Measurements from ENCODE around the gene WWOX. TPM values are rescaled to one million over a fixed set of nuclear protein-coding genes. Genes with fewer than 3 reads are reported as not detected.

The WWOX gene
- polyA plus RNA-seq, 2 of the 4 experiments (the other 2 are of a cell fraction): 16.0 to 17.2 TPM

- 40% methylated on average over 12 of the region's 13 CpGs for WGBS (ENCODE audit: missing lambda C conversion rate)
- ChIA-PET CTCF (interaction anchor here (1.1 kb wide), 1 partner anchor 17 kb away, joined by 4 read pairs; no protein-coding TSS in a partner anchor), POLR2A (no interaction called here)
- no peak for FAIRE-seq
- no peak overlapping the region for H3K4me3 ChIP-seq
- TF ChIP-seq ZSCAN20 (CRISPR knock-in tag; IDR thresholded peaks at IDR 0.05) (no peak), JUNB (IDR thresholded peaks at IDR 0.05) (no peak), HES2 (IDR thresholded peaks at IDR 0.05) (no peak), MYC (IDR thresholded peaks at IDR 0.05; ENCODE audit: borderline replicate concordance, low read length) (no peak), HEYL (CRISPR knock-in tag; IDR thresholded peaks at IDR 0.05) (no peak), ATOH8 (CRISPR knock-in tag; IDR thresholded peaks at IDR 0.05; ENCODE audit: low read depth) (no peak), USF2 (IDR thresholded peaks at IDR 0.05) (no peak), PHF8 (IDR thresholded peaks at IDR 0.05; ENCODE audit: borderline replicate concordance, low read depth) (no peak), FOSB (CRISPR knock-in tag; IDR thresholded peaks at IDR 0.05) (no peak), CHD2 (IDR thresholded peaks at IDR 0.05; ENCODE audit: low read length, partially characterized antibody) (no peak), KDM1A (IDR thresholded peaks at IDR 0.05; ENCODE audit: low read depth) (no peak)
- ATAC-seq: no peak
- H3K9me3 ChIP-seq: no peaks in the 10 kb centered on the region
- no peak overlapping the region for H3K4me2 ChIP-seq
- no peaks in the 10 kb centered on the region for H3K4me1 ChIP-seq
- DNase-seq (ENCODE audit: low read depth in 1 of 2, low spot score in 1 of 2): no peak
- H3K27ac ChIP-seq: no peak overlapping the region
These were observed 1112.1 kb downstream of the WWOX start for GRCh38 chr16:79211586-79211985.

GRCh38 chr16:79212114-79212791 lies 1112.8 kb downstream of the WWOX start:
- Histone ChIP-seq H3K4me3 (no peak overlapping the region), H3K9me3 (no peaks in the 10 kb centered on the region), H3K4me1 (no peaks in the 10 kb centered on the region), H3K4me2 (no peak overlapping the region), H3K27ac (no peak overlapping the region)
- FAIRE-seq (no peak), DNase-seq (ENCODE audit: low read depth in 1 of 2, low spot score in 1 of 2) (no peak), ATAC-seq (no peak)
- TF ChIP-seq KDM1A (IDR thresholded peaks at IDR 0.05; ENCODE audit: low read depth) (no peak), POLR2AphosphoS2 (conservative IDR thresholded peaks at IDR 0.05; ENCODE audit: low read length) (no peak), ZFP36 (IDR thresholded peaks at IDR 0.05; ENCODE audit: borderline replicate concordance, partially characterized antibody) (no peak), MYC (IDR thresholded peaks at IDR 0.05; ENCODE audit: borderline replicate concordance, low read length) (no peak), HEYL (CRISPR knock-in tag; IDR thresholded peaks at IDR 0.05) (no peak), HOXB5 (CRISPR knock-in tag; IDR thresholded peaks at IDR 0.05) (no peak)
- ChIA-PET POLR2A (no interaction called here), CTCF (no interaction called here)
- WGBS (ENCODE audit: missing lambda C conversion rate): 38% methylated on average over 10 of the region's 10 CpGs

GRCh38 chr16:79213214-79213613 lies 1113.8 kb downstream of the WWOX start:
- no peaks in the 10 kb centered on the region for H3K4me1 ChIP-seq
- no peak overlapping the region for H3K4me3 ChIP-seq
- no peak for ATAC-seq
- TF ChIP-seq RARB (CRISPR knock-in tag; IDR thresholded peaks at IDR 0.05) (no peak), PHF8 (IDR thresholded peaks at IDR 0.05; ENCODE audit: borderline replicate concordance, low read depth) (no peak), CHD2 (IDR thresholded peaks at IDR 0.05; ENCODE audit: low read length, partially characterized antibody) (no peak)
- no peak for FAIRE-seq
- no peak overlapping the region for H3K4me2 ChIP-seq
- WGBS (ENCODE audit: missing lambda C conversion rate): 10% methylated on average over 3 of the region's 3 CpGs
- no peak for DNase-seq (ENCODE audit: low read depth in 1 of 2, low spot score in 1 of 2)
- POLR2A ChIA-PET: no interaction called here
- CTCF ChIA-PET: no interaction called here
- no peaks in the 10 kb centered on the region for H3K9me3 ChIP-seq
- no peak overlapping the region for H3K27ac ChIP-seq

GRCh38 chr16:79215289-79215688 lies 1115.8 kb downstream of the WWOX start:
- no peak overlapping the region for H3K4me2 ChIP-seq
- H3K4me3 ChIP-seq: no peak overlapping the region
- FAIRE-seq (no peak), DNase-seq (ENCODE audit: low read depth in 1 of 2, low spot score in 1 of 2) (no peak), ATAC-seq (no peak)
- 1% methylated on average over 4 of the region's 4 CpGs for WGBS (ENCODE audit: missing lambda C conversion rate)
- ChIA-PET CTCF (no interaction called here), POLR2A (no interaction called here)
- TF ChIP-seq NFE2L2 (conservative IDR thresholded peaks at IDR 0.05; ENCODE audit: low read length) (no peak), ZSCAN20 (CRISPR knock-in tag; IDR thresholded peaks at IDR 0.05) (no peak), KDM5A (IDR thresholded peaks at IDR 0.05) (no peak), PHF8 (IDR thresholded peaks at IDR 0.05; ENCODE audit: borderline replicate concordance, low read depth) (no peak), ESRRA (IDR thresholded peaks at IDR 0.05; ENCODE audit: borderline replicate concordance, low read length) (no peak)
- no peaks in the 10 kb centered on the region for H3K4me1 ChIP-seq
- H3K9me3 ChIP-seq: no peaks in the 10 kb centered on the region
- no peak overlapping the region for H3K27ac ChIP-seq
